Loucy (cell line): ENCODE results near the gene FAAP24.
"Not testable (repeated sequence)": the region's sequence is repeated elsewhere in the genome, so short reads cannot be mapped to it uniquely, and the experiment has no call there.

Source experiments
- H2AFZ ChIP-seq: fragments of 200-600 bp; sonication (generic); 2 replicates; pipeline ENCODE4 v1.6.0; 2016; ENCODE audit warnings: antibody characterized with exemption, mild to moderate bottlenecking, low read length, moderate library complexity
- H3F3A ChIP-seq: fragments of 200-600 bp; 2 replicates; pipeline ENCODE4 v1.6.0; 2016; ENCODE audit warnings: antibody characterized with exemption, low read depth, mild to moderate bottlenecking
- H3K27me3 ChIP-seq: fragments of 200-600 bp; sonication (generic); 2 replicates; pipeline ENCODE4 v1.6.1; 2014; ENCODE audit warnings: low read length, mild to moderate bottlenecking; ENCODE audit not compliant: insufficient read depth, poor library complexity, severe bottlenecking
- H3K36me3 ChIP-seq: fragments of 200-600 bp; sonication (generic); 2 replicates; pipeline ENCODE4 v1.6.1; 2016; ENCODE audit warnings: low read length; ENCODE audit not compliant: insufficient read depth
- H3K4me1 ChIP-seq: fragments of 200-600 bp; sonication (generic); 2 replicates; pipeline ENCODE4 v1.5.1; 2014; ENCODE audit warnings: low read length, mild to moderate bottlenecking; ENCODE audit not compliant: insufficient read depth, poor library complexity, severe bottlenecking
- H3K4me2 ChIP-seq: fragments of 200-600 bp; sonication (generic); 2 replicates; pipeline ENCODE4 v1.6.0; 2014; ENCODE audit warnings: antibody characterized with exemption, low read length, low read depth, mild to moderate bottlenecking; ENCODE audit not compliant: poor library complexity, severe bottlenecking
- H3K4me3 ChIP-seq: fragments of 200-600 bp; sonication (generic); 2 replicates; pipeline ENCODE4 v1.5.1; 2014; ENCODE audit warnings: low read length, mild to moderate bottlenecking, mixed read lengths; ENCODE audit not compliant: poor library complexity, severe bottlenecking
- H3K79me2 ChIP-seq: fragments of 200-600 bp; sonication (generic); 2 replicates; pipeline ENCODE4 v1.6.1; 2014; ENCODE audit warnings: low read length; ENCODE audit not compliant: insufficient read depth
- H3K9ac ChIP-seq: fragments of 200-600 bp; sonication (generic); 2 replicates; pipeline ENCODE4 v1.6.0; 2014; ENCODE audit warnings: mild to moderate bottlenecking, low read depth, low read length, moderate library complexity; ENCODE audit not compliant: poor library complexity, severe bottlenecking
- H3K9me2 ChIP-seq: fragments of 200-600 bp; sonication (generic); replicated peaks from 2 replicates; pipeline ENCODE4 v1.6.1; 2016; ENCODE audit warnings: low read depth, low read length, mixed read lengths
- H3K9me3 ChIP-seq: fragments of 200-600 bp; sonication (generic); 2 replicates; pipeline ENCODE4 v1.6.1; 2014; ENCODE audit warnings: mild to moderate bottlenecking, antibody characterized with exemption, low read length, low read depth; ENCODE audit not compliant: insufficient read depth
- H4K20me1 ChIP-seq: fragments of 200-600 bp; sonication (generic); 2 replicates; pipeline ENCODE4 v1.6.0; 2014; ENCODE audit warnings: antibody characterized with exemption, low read length, mild to moderate bottlenecking; ENCODE audit not compliant: insufficient read depth, poor library complexity, severe bottlenecking
- EZH2phosphoT487 ChIP-seq: fragments of 200-600 bp; IDR thresholded peaks from 2 replicates; pipeline ENCODE4 v1.6.1; 2018; ENCODE audit warnings: antibody characterized with exemption, mild to moderate bottlenecking, moderate library complexity, borderline replicate concordance
- TF ChIP-seq, protein P1 (sequence below): fragments of 200-600 bp; sonication (generic); conservative IDR thresholded peaks from 2 replicates; pipeline ENCODE4 v1.5.1; 2014; ENCODE audit warnings: mild to moderate bottlenecking, antibody characterized with exemption, low read length

Gene FAAP24

DNA sequence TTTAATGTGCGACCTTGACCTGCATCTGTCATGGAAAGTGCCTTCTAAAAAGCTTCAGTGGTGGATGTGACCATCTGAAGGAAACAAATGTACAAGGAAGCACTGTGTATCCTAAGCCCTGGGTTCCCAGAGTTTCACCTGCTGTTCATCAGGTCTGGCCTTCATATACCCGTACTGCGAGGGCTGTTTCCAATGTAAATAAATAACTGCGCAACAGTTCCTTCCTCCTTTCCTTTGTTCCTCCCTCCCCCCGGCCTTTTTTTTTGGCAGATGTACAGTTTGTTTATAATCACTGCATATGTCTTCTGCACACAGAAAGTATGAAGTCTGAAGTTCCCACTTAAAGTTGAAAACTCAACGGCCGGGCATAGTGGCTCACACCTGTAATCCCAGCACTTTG lies 5.2 kb downstream of the FAAP24 start:
- H3K27me3 ChIP-seq: no peaks in the 10 kb centered on the region
- H3K4me1 ChIP-seq: no peaks in the 10 kb centered on the region
- no peak overlapping the region for H2AFZ ChIP-seq
- TF ChIP-seq, protein P1, sequence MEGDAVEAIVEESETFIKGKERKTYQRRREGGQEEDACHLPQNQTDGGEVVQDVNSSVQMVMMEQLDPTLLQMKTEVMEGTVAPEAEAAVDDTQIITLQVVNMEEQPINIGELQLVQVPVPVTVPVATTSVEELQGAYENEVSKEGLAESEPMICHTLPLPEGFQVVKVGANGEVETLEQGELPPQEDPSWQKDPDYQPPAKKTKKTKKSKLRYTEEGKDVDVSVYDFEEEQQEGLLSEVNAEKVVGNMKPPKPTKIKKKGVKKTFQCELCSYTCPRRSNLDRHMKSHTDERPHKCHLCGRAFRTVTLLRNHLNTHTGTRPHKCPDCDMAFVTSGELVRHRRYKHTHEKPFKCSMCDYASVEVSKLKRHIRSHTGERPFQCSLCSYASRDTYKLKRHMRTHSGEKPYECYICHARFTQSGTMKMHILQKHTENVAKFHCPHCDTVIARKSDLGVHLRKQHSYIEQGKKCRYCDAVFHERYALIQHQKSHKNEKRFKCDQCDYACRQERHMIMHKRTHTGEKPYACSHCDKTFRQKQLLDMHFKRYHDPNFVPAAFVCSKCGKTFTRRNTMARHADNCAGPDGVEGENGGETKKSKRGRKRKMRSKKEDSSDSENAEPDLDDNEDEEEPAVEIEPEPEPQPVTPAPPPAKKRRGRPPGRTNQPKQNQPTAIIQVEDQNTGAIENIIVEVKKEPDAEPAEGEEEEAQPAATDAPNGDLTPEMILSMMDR: no peak
- no peak for TF ChIP-seq EZH2phosphoT487
- no peaks in the 10 kb centered on the region for H3K36me3 ChIP-seq
- H3K9me2 ChIP-seq: no peaks in the 10 kb centered on the region
- H3K4me3 ChIP-seq: no peak overlapping the region
- H3K4me2 ChIP-seq: no peak overlapping the region
- no peaks in the 10 kb centered on the region for H3F3A ChIP-seq
- 0 out of 2 replicates have a peak, but pooled peaks cover 2% of the 10 kb centered on the region for H3K79me2 ChIP-seq
- no peaks in the 10 kb centered on the region for H3K9me3 ChIP-seq
- no peaks in the 10 kb centered on the region for H4K20me1 ChIP-seq
- no peak overlapping the region for H3K9ac ChIP-seq

DNA sequence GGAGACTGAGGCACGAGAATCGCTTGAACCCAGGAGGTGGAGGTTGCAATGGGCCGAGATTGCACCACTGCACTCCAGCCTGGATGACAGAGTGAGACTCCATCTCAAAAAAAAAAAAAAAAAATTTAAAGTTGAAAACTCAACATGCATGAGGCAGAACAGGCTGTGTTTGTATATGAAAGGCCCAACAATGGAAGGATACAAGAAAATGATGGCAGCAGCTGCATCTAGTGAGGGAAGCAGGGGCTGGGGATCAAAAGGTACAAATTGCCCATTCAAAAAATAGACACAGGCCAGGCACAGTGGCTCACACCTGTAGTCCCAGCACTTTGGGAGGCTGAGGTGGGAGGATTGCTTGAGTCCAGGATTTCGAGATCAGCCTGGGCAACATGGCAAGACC lies 5.8 kb downstream of the FAAP24 start:
- not testable (repeated sequence) for H3K27me3 ChIP-seq, H3K36me3 ChIP-seq, H3K9ac ChIP-seq, H3K4me3 ChIP-seq, H3K4me1 ChIP-seq, H3K4me2 ChIP-seq, H2AFZ ChIP-seq, H3K9me2 ChIP-seq, H3F3A ChIP-seq, H3K79me2 ChIP-seq, H3K9me3 ChIP-seq, H4K20me1 ChIP-seq

- not testable (repeated sequence) for H2AFZ ChIP-seq, H3K4me1 ChIP-seq, H3K9me2 ChIP-seq
Measured at GRCh38 chr19:32979807-32980206, 7.8 kb downstream of the FAAP24 start.

DNA sequence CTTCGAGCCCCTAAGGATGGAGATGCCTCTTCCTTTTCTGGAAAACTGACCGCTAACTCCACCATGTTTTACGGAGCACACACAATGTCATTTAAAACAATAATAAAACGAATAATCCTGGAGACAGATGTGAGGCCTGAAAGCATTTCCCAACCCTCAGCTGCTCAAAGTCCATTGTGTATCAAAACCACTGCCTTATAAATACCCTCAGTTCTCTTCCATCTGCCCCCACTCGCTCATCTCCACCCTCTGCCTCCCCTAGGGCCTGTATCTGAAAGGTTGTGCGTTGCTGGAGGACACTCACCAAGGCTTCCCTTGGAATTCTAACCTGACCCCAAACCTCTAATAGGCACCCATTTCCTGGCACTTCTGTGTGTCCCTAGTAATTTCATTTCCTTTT lies 10.4 kb downstream of the FAAP24 start:
- not testable (repeated sequence) for H3K79me2 ChIP-seq, H4K20me1 ChIP-seq, H3K4me1 ChIP-seq, H3F3A ChIP-seq, H3K9ac ChIP-seq, H3K9me3 ChIP-seq, H3K36me3 ChIP-seq, H2AFZ ChIP-seq, H3K4me3 ChIP-seq, H3K27me3 ChIP-seq, H3K4me2 ChIP-seq, H3K9me2 ChIP-seq

More at GRCh38 chr19:32979807-32980206, 7.8 kb downstream of the FAAP24 start:
- not testable (repeated sequence) for H3K9me3 ChIP-seq, H3K4me3 ChIP-seq, H3K79me2 ChIP-seq, H3K27me3 ChIP-seq, H3K9ac ChIP-seq, H3K4me2 ChIP-seq, H4K20me1 ChIP-seq, H3F3A ChIP-seq, H3K36me3 ChIP-seq

DNA sequence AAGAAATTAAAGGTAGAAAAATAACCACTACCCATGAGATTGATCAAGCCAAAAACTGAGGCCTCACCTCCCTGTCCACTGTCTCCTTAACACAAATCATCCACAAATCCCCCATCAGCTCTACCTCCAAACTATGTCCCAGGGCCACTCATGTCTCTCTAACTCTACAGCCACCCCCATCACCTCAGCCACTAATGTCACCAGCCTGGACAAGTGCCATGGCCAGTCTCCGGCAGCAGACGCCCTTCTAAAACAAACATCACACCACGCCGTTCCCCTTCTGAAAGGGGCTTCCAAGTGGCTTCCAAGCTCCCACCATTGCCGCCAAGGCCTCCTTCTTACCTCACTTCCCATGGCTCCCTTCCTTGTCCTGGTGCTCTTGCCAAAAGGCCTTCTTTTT lies 16.2 kb downstream of the FAAP24 start:
- H3K9me3 ChIP-seq, H3K9me2 ChIP-seq, H3F3A ChIP-seq, H4K20me1 ChIP-seq, H3K9ac ChIP-seq, H3K4me1 ChIP-seq, H3K4me3 ChIP-seq, H2AFZ ChIP-seq, H3K27me3 ChIP-seq, H3K36me3 ChIP-seq, H3K79me2 ChIP-seq, H3K4me2 ChIP-seq: not testable (repeated sequence)
